Right lobe of liver (tissue), 6 donors: ENCODE data around the gene CEP250. TPM values are rescaled to one million over a fixed set of nuclear protein-coding genes. Genes with fewer than 3 reads are reported as not detected.

Experiments
- ATAC-seq, 4 donors: fragments of 200-7000 bp; cut with Tn5 transposase; one replicate each; pipeline ENCODE4 v1.9.1; 2020; ENCODE audit warnings: mild to moderate bottlenecking in 4 of 4, moderate library complexity in 4 of 4
- DNase-seq, 3 donors: peaks; one replicate each; pipeline ENCODE4 v3.0.0-alpha.2; 2020
- H3K27ac ChIP-seq, 3 donors: fragments of 200-600 bp; one replicate each; pipeline ENCODE4 v1.8.0; 2022
- H3K27me3 ChIP-seq, 2 donors: fragments of 200-600 bp; one replicate each; pipeline ENCODE4 v1.8.0; 2022
- H3K36me3 ChIP-seq, 4 donors: fragments of 200-600 bp; sonication (generic) in 1 of 4; one replicate each; pipeline versions ENCODE4 v1.5.1 to v1.8.0; 2017 to 2022; ENCODE audit warnings: control low read depth in 1 of 4
- H3K4me1 ChIP-seq, 4 donors: fragments of 200-600 bp; sonication (generic) in 1 of 4; one replicate each; pipeline versions ENCODE4 v1.5.1 to v1.8.0; 2017 to 2022; ENCODE audit warnings: control low read depth in 1 of 4
- H3K4me3 ChIP-seq, 3 donors: fragments of 200-600 bp; one replicate each; pipeline ENCODE4 v1.8.0; 2022
- H3K9me3 ChIP-seq, 4 donors: fragments of 200-600 bp; sonication (generic) in 1 of 4; one replicate each; pipeline versions ENCODE4 v1.5.1 to v1.8.0; 2017 to 2022; ENCODE audit warnings: control low read depth in 1 of 4
- POLR2A ChIP-seq: fragments of 450-650 bp; IDR thresholded peaks from one replicate; pipeline ENCODE4 v1.6.1; 2017; ENCODE audit warnings: antibody characterized with exemption, mild to moderate bottlenecking
- WGBS: methylation state at CpG from one replicate; pipeline ENCODE4 v1.1.6; 2018; ENCODE audit warnings: low coverage, low lambda C conversion rate; ENCODE audit not compliant: insufficient coverage; ENCODE audit errors: missing lambda C conversion rate; 5-methylcytosine and 5-hydroxymethylcytosine counted together
- intact Hi-C, 2 donors: fragments of 100-400 bp; cut with DNase I; formaldehyde crosslinking; loops; one replicate each; pipeline versions ENCODE4 v1.11.2 to v1.14.1; 2022
- total RNA-seq, 6 experiments: library from RNA; depleted of rRNA in 2 of 6; stranded (reverse); fragments of >200 nt in 2 of 6; fragmentation: NEBNext Ultra II Directional in 3 of 6; extraction: Animal tissue kit (Norgen Biotek cat#: 25700) in 3 of 6; gene quantifications; one replicate each; pipeline versions ENCODE4 v1.1.0 to v1.2.4, GENCODE V29; 2016 to 2023
- TF ChIP-seq, protein P1 (sequence below), 4 donors: fragments of 200-600 bp in 3 of 4; fragments of 450-650 bp in 1 of 4; IDR thresholded peaks; one replicate each; pipeline versions ENCODE4 v1.5.1 to v1.8.0; 2016 to 2022; ENCODE audit warnings: antibody characterized with exemption in 4 of 4, mild to moderate bottlenecking in 2 of 4
- donor health status: DM: no; HTN: yes; CAD: no.
- donor health status: DM: no; HTN: no; CAD: no.
- donor health status: DM: no; HTN: no; CAD: no.
- donor health status: DM: no; HTN: yes; CAD: no.
- donor health status: DM: no; HTN: yes; CAD: no.

The CEP250 gene
- total RNA-seq, 6 experiments from 2014 or later = 5.9 to 11.2 (median 9.0) TPM

DNA sequence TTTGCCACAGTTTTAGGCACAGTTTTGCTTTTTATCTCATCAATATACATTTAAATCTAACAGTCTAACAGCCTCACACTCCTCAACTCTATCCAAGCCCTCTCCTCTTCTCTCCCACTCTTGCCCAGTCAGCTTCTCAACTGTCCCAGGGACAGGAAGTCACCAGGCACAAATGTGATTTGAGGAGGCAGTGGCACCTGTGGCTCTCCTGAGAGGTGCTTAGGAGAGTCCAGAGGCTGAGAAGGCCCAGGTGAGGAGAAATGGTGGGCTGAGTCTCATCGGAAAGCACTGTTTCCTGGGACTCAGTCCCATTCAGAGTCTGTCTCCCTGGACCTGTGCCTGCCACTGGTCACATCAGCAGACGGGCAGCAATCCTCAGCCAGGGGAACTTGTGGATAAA is 22.1 kb upstream of the CEP250 start:
- ATAC-seq (no peak), DNase-seq (no peak)
- TF ChIP-seq, protein P1, sequence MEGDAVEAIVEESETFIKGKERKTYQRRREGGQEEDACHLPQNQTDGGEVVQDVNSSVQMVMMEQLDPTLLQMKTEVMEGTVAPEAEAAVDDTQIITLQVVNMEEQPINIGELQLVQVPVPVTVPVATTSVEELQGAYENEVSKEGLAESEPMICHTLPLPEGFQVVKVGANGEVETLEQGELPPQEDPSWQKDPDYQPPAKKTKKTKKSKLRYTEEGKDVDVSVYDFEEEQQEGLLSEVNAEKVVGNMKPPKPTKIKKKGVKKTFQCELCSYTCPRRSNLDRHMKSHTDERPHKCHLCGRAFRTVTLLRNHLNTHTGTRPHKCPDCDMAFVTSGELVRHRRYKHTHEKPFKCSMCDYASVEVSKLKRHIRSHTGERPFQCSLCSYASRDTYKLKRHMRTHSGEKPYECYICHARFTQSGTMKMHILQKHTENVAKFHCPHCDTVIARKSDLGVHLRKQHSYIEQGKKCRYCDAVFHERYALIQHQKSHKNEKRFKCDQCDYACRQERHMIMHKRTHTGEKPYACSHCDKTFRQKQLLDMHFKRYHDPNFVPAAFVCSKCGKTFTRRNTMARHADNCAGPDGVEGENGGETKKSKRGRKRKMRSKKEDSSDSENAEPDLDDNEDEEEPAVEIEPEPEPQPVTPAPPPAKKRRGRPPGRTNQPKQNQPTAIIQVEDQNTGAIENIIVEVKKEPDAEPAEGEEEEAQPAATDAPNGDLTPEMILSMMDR (IDR thresholded peaks at IDR 0.05) = no peak
- no peak for TF ChIP-seq POLR2A
- intact Hi-C loops = loop anchor here in 1 of 2 donors (5.0 kb wide), 1 partner anchor 126 kb away; no protein-coding TSS in a partner anchor
- WGBS = no CpG with 5 or more reads among the region's 2 CpGs
- H3K27ac ChIP-seq = no peak overlapping the region
- H3K9me3 ChIP-seq = no peaks in the 10 kb centered on the region
- no peak overlapping the region for H3K4me3 ChIP-seq
- no peaks in the 10 kb centered on the region for H3K4me1 ChIP-seq
- no peaks in the 10 kb centered on the region for H3K27me3 ChIP-seq
- no peaks in the 10 kb centered on the region for H3K36me3 ChIP-seq

DNA sequence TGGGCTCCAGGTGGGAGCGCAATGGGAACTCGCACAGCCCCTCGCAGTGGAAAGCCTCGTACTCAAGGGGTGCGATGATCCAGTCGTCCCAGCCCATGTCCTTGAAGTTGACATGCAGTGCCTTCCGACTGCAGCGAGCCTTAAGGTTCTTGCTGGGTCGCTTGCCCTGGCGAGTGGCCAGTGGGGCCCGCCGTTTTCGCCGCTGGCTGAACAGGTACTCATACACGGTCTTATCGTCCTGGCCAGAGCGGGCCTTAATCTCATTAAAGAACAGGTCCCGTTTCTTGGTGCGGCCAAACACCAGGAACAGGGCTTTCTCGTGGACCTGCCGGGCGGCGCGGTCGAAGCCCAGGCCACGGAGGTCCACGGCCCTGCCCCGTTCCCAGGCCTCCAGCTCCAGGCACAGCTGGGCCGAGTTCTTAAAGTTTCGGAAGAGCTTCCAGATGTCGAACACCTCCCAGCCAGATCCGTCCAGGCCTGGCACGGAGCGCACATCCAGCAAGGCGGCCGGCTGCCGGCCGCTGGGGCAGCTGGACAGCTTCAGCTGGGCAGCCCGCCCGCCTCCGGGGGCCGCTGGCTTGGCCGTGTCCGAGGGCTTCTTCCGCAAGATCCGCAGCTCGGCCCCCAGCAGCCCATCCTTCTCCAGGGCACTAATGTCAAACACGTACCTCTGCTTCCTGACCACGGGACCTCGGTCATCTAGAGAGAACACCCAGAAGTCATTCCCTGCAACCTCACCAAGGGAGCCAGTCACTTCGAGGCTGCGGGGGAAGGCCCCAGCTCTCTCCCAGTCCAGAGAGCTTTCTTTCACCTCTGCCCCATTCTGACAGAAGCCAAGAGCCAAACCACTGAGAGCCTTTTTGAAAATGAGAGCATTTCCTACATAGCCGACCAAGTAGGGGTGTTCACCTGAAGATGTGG is 21.1 kb upstream of the CEP250 start:
- Histone ChIP-seq H3K27me3 (no peaks in the 10 kb centered on the region), H3K4me3 (no peak overlapping the region), H3K27ac (no peak overlapping the region), H3K9me3 (no peaks in the 10 kb centered on the region), H3K4me1 (no peaks in the 10 kb centered on the region), H3K36me3 (no peaks in the 10 kb centered on the region)
- DNase-seq (no peak), ATAC-seq (no peak)
- 76% methylated on average over 4 of the region's 53 CpGs for WGBS
- TF ChIP-seq, protein P1 (IDR thresholded peaks at IDR 0.05) = no peak
- TF ChIP-seq POLR2A = no peak
- intact Hi-C loops = loop anchor here in 1 of 2 donors (5.0 kb wide), 1 partner anchor 127 kb away; no protein-coding TSS in a partner anchor

DNA sequence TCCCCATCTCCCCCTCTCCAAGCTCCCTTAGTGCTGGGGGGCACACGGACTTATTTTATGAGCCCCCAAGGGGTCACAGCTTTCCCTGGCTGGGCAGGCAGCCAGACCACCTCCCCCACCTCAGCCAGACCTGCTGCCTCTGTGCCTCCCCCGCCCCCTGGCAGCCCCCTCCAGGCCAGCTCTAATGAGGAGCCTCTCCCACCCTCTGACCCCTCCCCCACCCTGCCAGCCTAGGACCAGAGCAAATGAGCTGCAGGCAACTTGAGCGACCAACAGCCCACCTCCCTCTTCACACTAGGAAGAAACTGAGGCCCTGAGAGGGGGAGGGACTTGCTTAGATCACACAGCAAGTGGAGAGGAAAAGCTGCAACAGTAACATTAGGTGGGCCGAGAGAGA is 19.2 kb upstream of the CEP250 start:
- 72% methylated on average over 3 of the region's 4 CpGs for WGBS
- intact Hi-C loops = no loop called here
- ATAC-seq (no peak), DNase-seq (no peak)
- Histone ChIP-seq H3K4me3 (no peak overlapping the region), H3K36me3 (no peaks in the 10 kb centered on the region), H3K9me3 (no peaks in the 10 kb centered on the region), H3K27me3 (no peaks in the 10 kb centered on the region), H3K27ac (no peak overlapping the region), H3K4me1 (no peaks in the 10 kb centered on the region)
- no peak for TF ChIP-seq POLR2A
- TF ChIP-seq, protein P1 (IDR thresholded peaks at IDR 0.05) = no peak

DNA sequence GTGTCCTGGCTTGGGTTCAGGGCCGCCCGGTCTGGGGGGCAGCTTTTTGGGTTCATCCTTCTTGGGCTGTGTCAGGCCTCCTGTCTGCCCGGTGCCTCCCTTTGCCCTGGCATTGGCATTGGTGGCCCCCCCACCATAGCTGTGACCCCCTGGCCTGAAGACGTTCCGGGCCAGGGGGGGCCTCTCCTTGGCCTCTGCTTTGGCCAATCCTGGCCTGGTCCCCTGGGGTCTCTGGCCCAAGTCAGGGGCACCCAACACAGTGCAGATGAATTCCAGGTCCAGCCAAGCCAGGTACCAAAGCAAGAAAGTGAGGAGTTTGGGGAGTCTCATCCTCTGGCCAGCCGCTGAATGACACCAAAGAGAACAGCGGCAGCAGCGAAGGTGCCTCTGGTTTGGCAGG is 17.8 kb upstream of the CEP250 start:
- Histone ChIP-seq H3K27me3 (no peaks in the 10 kb centered on the region), H3K27ac (no peak overlapping the region), H3K4me1 (no peaks in the 10 kb centered on the region), H3K4me3 (no peak overlapping the region), H3K36me3 (no peaks in the 10 kb centered on the region), H3K9me3 (no peaks in the 10 kb centered on the region)
- TF ChIP-seq POLR2A = no peak
- TF ChIP-seq, protein P1 (IDR thresholded peaks at IDR 0.05) = no peak
- WGBS = 60% methylated on average over 1 of the region's 8 CpGs
- no peak for ATAC-seq
- no peak for DNase-seq
- intact Hi-C loops = no loop called here
